GM12878 (cell line): Measurements from ENCODE around the gene CLEC2L. TPM values are rescaled to one million over a fixed set of nuclear protein-coding genes. Genes with fewer than 3 reads are reported as not detected.

ENCODE experiments used
- ATAC-seq: fragments of 200-7000 bp; cut with Tn5 transposase; 3 replicates; pipeline ENCODE4 v1.9.1; 2020; ENCODE audit warnings: mild to moderate bottlenecking, moderate library complexity
- BruUV-seq: library from RNA; stranded (reverse); fragments of 400-500 nt; replicated peaks from 2 replicates; lab custom pipeline; 2021; lab: Mats Ljungman, UMichigan
- CTCF ChIA-PET: fragments of 300-600 bp; sonication (Branson Sonifier 250); formaldehyde crosslinking; extraction: SDS; loops from one replicate; lab custom pipeline; 2021; ENCODE audit warnings: inconsistent platforms; lab: Yijun Ruan, JAX
- POLR2A ChIA-PET: fragments of 350-600 bp; formaldehyde crosslinking; extraction: SDS; loops from one replicate; lab custom pipeline; 2021; ENCODE audit warnings: inconsistent platforms; lab: Charles Lee
- RAD21 ChIA-PET: fragments of 300-600 bp; sonication (Branson Sonifier 250); formaldehyde crosslinking; loops from one replicate; lab custom pipeline; 2023; ENCODE audit warnings: antibody characterized with exemption; ENCODE audit not compliant: unreplicated experiment; lab: Charles Lee
- SMC1A ChIA-PET: fragments of 300-600 bp; sonication (Branson Sonifier 250); formaldehyde crosslinking; loops from one replicate; lab custom pipeline; 2023; ENCODE audit not compliant: unreplicated experiment, uncharacterized antibody; lab: Charles Lee
- DNase-seq: peaks from one replicate; pipeline ENCODE4 v3.0.0-alpha.2; 2011; ENCODE audit warnings: low read depth, low spot score
- FAIRE-seq: peaks from 3 replicates; lab custom pipeline; 2011; peaks lifted over from hg19 to GRCh38; lab: Jason Lieb, UNC
- H2AFZ ChIP-seq: 2 replicates; pipeline ENCODE4 v1.6.0; 2011; ENCODE audit warnings: low read depth, low read length, control low read depth; ENCODE audit not compliant: control insufficient read depth
- H3K27ac ChIP-seq: 2 replicates; pipeline ENCODE4 v1.5.1; 2011; ENCODE audit warnings: control low read depth; ENCODE audit not compliant: control insufficient read depth, insufficient read depth
- H3K27me3 ChIP-seq, 2 experiments: replicated peaks in 1 of 2; 2 replicates each; pipeline versions ENCODE4 v1.6.0 to v1.6.1; 2011; ENCODE audit warnings: low read length in 1 of 2; ENCODE audit not compliant: control insufficient read depth in 2 of 2, insufficient read depth in 2 of 2
- H3K36me3 ChIP-seq, 2 experiments: 2 replicates each; pipeline ENCODE4 v1.5.1; 2011; ENCODE audit warnings: low read length in 1 of 2; ENCODE audit not compliant: control insufficient read depth in 2 of 2, insufficient read depth in 2 of 2
- H3K4me1 ChIP-seq: 2 replicates; pipeline ENCODE4 v1.6.1; 2011; ENCODE audit warnings: mild to moderate bottlenecking, low read length, moderate library complexity, mixed read lengths; ENCODE audit not compliant: control insufficient read depth, insufficient read depth
- H3K4me2 ChIP-seq: 2 replicates; pipeline ENCODE4 v1.6.0; 2011; ENCODE audit warnings: control low read depth; ENCODE audit not compliant: control insufficient read depth, insufficient read depth
- H3K4me3 ChIP-seq: fragments of 200-600 bp; sonication (generic); 2 replicates; pipeline ENCODE4 v1.5.1; 2016
- H3K79me2 ChIP-seq: 2 replicates; pipeline ENCODE4 v1.6.0; 2011; ENCODE audit warnings: low read length; ENCODE audit not compliant: control insufficient read depth, insufficient read depth
- H3K9ac ChIP-seq: 2 replicates; pipeline ENCODE4 v1.8.0; 2011; ENCODE audit warnings: low read length, control low read depth, mixed read lengths; ENCODE audit not compliant: control insufficient read depth, insufficient read depth
- H3K9me3 ChIP-seq: replicated peaks from 3 replicates; pipeline ENCODE4 v1.5.1; 2011; ENCODE audit warnings: mild to moderate bottlenecking, low read length; ENCODE audit not compliant: control insufficient read depth, insufficient read depth
- H4K20me1 ChIP-seq: 2 replicates; pipeline ENCODE4 v1.6.0; 2011; ENCODE audit not compliant: control insufficient read depth, insufficient read depth
- BMI1 ChIP-seq: fragments of 450-650 bp; IDR thresholded peaks from 2 replicates; pipeline ENCODE4 v1.6.1; 2016; ENCODE audit warnings: mild to moderate bottlenecking, moderate library complexity, borderline replicate concordance
- CHD2 ChIP-seq: IDR thresholded peaks from 2 replicates; pipeline ENCODE4 v1.6.1; 2011; ENCODE audit warnings: low read depth, low read length, improper control_type of control experiment, borderline replicate concordance
- FOXM1 ChIP-seq: IDR thresholded peaks from 2 replicates; pipeline ENCODE4 v1.6.1; 2012; ENCODE audit warnings: low read depth, mild to moderate bottlenecking, inconsistent platforms, low read length, moderate library complexity
- HDAC2 ChIP-seq: fragments of 200-600 bp; sonication (generic); IDR thresholded peaks from 2 replicates; pipeline ENCODE4 v1.6.1; 2017
- WGBS: methylation state at CpG from one replicate; pipeline ENCODE4 v1.1.6; 2016; ENCODE audit warnings: low lambda C conversion rate; ENCODE audit not compliant: insufficient replicate concordance, insufficient coverage; ENCODE audit errors: missing lambda C conversion rate; 5-methylcytosine and 5-hydroxymethylcytosine counted together
- in situ Hi-C: fragments of 300-500 bp; cut with MboI; formaldehyde crosslinking; loops from 9 replicates; pipeline ENCODE4 v1.14.3; 2018; ENCODE audit warnings: mixed read lengths
- intact Hi-C: fragments of 100-400 bp; cut with micrococcal nuclease; formaldehyde crosslinking; loops from one replicate; pipeline ENCODE4 v1.14.2; 2022; ENCODE audit not compliant: unreplicated experiment
- polyA plus RNA-seq, 11 experiments: library from polyadenylated mRNA; depleted of rRNA in 4 of 11; unstranded in 6 of 11; stranded (reverse) in 5 of 11; fragments of >200 nt; fragmentation: Nextera tagmentation in 4 of 11; fragmentation: Illumina TruSeq in 1 of 11; extraction: Ambion mirVana in 4 of 11; extraction: Trizol in 1 of 11; gene quantifications; 1 replicate in 1 of 11; 2 replicates in 10 of 11; pipeline versions ENCODE4 v1.2.1 to v1.2.3, GENCODE V29; 2011 to 2016; ENCODE audit warnings: inconsistent platforms in 2 of 11, missing spikeins in 2 of 11, low read depth in 1 of 11
- total RNA-seq, 4 experiments: library from RNA; depleted of rRNA in 3 of 4; stranded (reverse); fragments of >200 nt in 3 of 4; fragmentation: Illumina TruSeq in 1 of 4; extraction: Trizol in 1 of 4; gene quantifications; 2 replicates each; pipeline versions ENCODE4 v1.2.1 to v1.2.3, GENCODE V29; 2013 to 2021

Gene CLEC2L
- total and polyA plus RNA-seq, 10 of the 15 experiments (the other 5 are each of a cell fraction or from before 2014, with no cell fraction given) = not detected

DNA sequence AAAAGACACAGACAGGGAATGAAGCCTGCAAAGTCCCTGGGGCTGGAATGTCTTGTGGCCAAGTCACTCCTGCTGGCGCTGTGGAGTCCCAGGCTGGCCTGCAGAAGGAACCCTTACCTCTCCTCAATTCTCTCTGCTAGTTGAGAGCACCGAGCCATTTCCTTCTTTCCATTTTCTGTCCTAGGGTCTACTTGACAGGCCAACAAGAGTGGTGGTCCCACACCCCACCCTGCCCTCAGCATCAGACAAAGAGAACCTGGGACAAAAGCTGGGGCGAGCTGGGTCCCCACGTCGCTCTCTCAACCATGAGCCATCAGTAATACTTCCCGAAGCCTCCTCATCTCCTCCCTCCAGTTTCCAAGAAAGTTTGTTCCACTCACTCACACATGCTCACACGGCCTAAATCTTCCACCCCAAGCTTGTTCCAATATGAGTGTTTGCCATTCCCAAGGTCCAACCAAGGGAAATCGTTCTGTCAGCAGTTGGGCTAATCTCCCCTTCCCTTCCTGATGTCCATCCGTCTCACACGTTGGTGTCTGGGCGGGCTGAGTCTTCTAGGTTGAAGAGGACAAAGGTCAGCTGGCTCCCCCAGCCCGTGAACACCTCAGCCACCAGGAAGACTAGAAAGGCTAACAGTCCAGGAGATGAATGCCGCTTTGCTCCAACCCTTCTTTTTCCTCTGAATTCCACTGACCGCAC, 44.3 kb downstream of the CLEC2L start:
- DNase-seq (no peak), ATAC-seq (no peak), FAIRE-seq (no peak)
- Histone ChIP-seq H3K9me3 (no peaks in the 10 kb centered on the region), H3K4me2 (no peak overlapping the region), H3K27me3 (no peaks in the 10 kb centered on the region), H3K79me2 (no peaks in the 10 kb centered on the region), H3K27ac (no peak overlapping the region), H3K4me3 (no peak overlapping the region), H2AFZ (no peak overlapping the region), H3K9ac (no peak overlapping the region), H4K20me1 (no peaks in the 10 kb centered on the region), H3K36me3 (no peaks in the 10 kb centered on the region; a peak in 2 of 4 replicates), H3K4me1 (no peaks in the 10 kb centered on the region)
- ChIA-PET CTCF (no interaction called here), RAD21 (no interaction called here), POLR2A (no interaction called here), SMC1A (no interaction called here)
- in situ Hi-C loops (no loop called here), intact Hi-C loops (no loop called here)
- WGBS = 89% methylated on average over 14 of the region's 14 CpGs
- BruUV-seq = TSS peak; percentile 25
- no peak for TF ChIP-seq HDAC2
- TF ChIP-seq FOXM1 = no peak

- Histone ChIP-seq H3K9me3 (no peaks in the 10 kb centered on the region), H2AFZ (no peak overlapping the region), H3K36me3 (no peaks in the 10 kb centered on the region; a peak in 2 of 4 replicates), H3K27ac (no peak overlapping the region), H3K9ac (no peak overlapping the region), H4K20me1 (no peaks in the 10 kb centered on the region), H3K79me2 (no peaks in the 10 kb centered on the region), H3K4me2 (no peak overlapping the region), H3K4me3 (no peak overlapping the region), H3K4me1 (no peaks in the 10 kb centered on the region), H3K27me3 (no peaks in the 10 kb centered on the region)
- WGBS = 83% methylated on average over 6 of the region's 6 CpGs
- BruUV-seq = no TSS peak
- ChIA-PET CTCF (no interaction called here), RAD21 (no interaction called here), SMC1A (interaction anchor here (0.6 kb wide), 1 partner anchor 135 kb away, joined by 3 read pairs; no protein-coding TSS in a partner anchor), POLR2A (interaction anchor here (1.0 kb wide), 1 partner anchor 74 kb away, joined by 3 read pairs; no protein-coding TSS in a partner anchor)
- in situ Hi-C loops = no loop called here
- no peak for ATAC-seq
- no peak for DNase-seq
- no peak for FAIRE-seq
- TF ChIP-seq CHD2 (no peak), BMI1 (no peak)
- intact Hi-C loops = no loop called here
Observed at GRCh38 chr7:139568346-139568675, 44.8 kb downstream of the CLEC2L start.
